Activated CD4-positive, alpha-beta T cell treated with anti-CD3 and anti-CD28 coated beads for 24 hours (primary cell): ENCODE measurements around the gene WDFY4.

Experiments used
- DNase-seq, 2 donors: peaks; one replicate each; pipeline ENCODE4 v3.0.0-alpha.2; 2020; ENCODE audit warnings: low read depth in 2 of 2

The WDFY4 gene

GRCh38 chr10:48792121-48792520 lies 107.4 kb downstream of the WDFY4 start:
- no peak for DNase-seq

DNA sequence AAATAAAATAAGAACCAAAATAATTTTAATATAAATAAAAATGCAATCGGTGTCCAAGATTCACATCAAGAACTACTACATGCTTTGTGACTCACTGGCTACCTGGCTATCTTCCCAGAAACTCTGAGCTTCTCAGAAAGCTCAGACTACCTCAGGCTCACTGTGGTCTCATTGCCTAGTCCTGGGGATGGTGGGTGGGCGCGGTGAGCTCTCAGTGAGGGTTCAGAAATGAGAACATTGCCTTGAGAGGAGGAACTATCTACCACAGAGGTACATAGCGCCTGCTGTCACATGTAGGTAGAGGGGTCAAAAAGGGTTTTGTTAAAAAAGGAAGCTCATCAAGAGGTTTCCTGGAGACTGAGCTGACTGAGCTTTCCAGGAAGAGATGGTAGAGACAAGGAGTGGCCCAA lies 108.0 kb downstream of the WDFY4 start:
- DNase-seq: no peak

DNA sequence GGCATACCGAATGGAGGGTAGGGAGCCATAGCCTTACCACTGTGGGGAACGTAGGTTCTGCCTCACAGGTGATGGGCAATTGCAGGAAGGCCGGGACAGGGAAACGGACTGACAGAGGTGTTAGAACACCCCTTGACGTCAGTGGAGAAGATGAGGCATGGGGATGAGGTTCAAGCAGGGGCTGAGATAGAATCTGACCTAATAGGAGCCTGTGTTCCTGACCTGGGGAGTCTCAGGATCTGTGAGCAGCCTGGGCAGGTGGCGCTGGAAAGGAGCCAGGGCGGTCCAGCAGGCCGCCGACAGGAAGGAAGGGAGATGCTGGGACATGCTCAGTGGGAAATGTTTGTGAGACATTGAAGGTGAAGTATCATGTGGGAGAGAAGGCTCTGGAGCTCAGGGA lies 109.4 kb downstream of the WDFY4 start:
- no peak for DNase-seq

- no peak for DNase-seq
Measured at GRCh38 chr10:48796713-48797245, 112.1 kb downstream of the WDFY4 start.

- DNase-seq: no peak
Measured at GRCh38 chr10:48797830-48798229, 113.2 kb downstream of the WDFY4 start.

- DNase-seq: no peak
Measured at GRCh38 chr10:48798481-48799254, 114.0 kb downstream of the WDFY4 start.

DNA sequence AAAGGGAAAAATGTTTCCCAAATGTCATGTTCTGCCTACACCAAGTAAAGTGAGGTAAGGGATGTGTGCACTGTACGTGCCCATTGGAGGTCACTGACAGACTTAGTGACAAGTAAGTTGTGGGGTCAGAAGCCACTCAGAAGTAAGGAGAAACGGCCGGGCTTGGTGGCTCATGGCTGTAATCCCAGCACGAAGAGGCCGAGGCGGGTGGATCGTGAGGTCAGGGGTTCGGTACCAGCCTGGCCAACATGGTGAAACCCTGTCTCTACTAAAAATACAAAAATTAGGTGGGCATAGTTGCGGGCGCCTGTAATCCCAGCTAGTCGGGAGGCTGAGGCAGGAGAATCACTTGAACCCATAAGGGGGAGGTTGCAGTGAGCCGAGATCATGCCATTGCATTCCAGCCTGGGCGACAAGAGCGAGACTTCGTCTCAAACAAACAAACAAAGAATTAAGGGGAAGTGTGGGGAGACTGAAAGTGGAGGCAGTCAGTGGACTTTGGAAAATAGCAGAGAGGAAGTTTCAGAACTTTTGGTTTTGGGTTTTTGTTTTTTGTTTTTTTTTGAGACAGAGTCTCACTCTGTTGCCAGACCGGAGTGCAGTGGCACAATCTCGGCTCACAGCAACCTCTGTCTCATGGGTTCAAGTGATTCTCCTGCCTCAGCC lies 114.8 kb downstream of the WDFY4 start:
- no peak for DNase-seq

GRCh38 chr10:48800007-48800675 lies 115.5 kb downstream of the WDFY4 start:
- DNase-seq: no peak

- no peak for DNase-seq
Measured at GRCh38 chr10:48801001-48801421, 116.3 kb downstream of the WDFY4 start.

DNA sequence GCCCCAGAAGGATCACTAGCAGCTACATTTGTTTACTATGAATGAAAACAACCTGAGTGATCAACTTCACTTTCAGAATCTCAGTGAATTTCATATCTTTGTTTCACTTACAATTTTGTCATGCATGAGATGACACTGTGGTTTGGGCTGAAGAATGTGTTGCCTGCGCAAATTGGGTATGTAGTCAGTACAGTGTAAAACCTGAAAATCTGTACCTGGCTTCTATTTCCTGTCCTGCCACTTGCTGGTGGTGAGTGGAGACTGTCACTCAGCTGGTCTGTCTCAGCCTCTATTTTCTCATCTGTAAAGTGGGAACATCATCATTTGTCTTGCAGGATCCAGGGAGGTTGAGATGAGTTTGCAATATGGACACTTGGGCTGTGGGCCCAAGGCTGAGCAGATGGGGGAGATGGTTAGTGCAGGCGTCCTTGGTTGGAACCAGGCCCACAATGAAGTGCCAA lies 118.0 kb downstream of the WDFY4 start:
- DNase-seq: no peak

DNA sequence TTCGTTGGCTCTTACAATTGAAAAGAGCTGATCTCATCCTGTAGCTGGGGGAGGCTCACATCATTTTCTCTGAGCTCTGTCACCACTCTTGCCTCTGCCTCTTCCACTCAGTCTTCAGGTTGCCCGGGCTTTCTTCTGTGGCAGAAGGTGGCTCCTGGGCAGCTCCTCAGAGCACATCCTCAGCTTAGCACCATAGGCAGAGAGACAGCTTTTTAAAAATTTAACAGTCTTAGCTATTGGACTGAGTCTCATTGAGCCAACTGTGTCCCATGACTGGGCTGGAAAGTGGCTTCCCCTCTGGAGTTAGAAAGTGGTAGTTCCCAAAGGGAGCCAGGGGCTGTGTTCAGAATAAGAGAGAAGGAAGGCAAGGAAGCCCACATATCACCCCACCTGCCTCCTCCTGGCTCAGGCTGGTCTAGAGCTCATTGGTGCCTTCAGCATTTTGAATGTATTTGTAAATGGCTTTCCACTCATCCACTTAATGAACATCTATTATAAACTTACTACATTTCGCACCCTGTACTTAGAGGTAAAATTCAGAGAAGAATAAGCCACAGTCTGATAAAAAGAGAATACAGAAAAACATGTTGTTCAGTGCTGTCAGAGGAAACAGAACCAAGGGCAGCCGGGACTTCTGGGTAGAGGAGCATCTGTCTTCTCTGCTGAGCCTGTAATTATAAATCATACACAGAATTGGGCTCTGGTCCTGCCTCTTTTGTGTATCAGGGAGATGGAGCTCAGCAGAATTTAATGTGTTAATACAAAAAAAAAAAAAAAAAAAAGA lies 119.3 kb downstream of the WDFY4 start:
- no peak for DNase-seq

GRCh38 chr10:48804740-48805182 lies 120.1 kb downstream of the WDFY4 start:
- DNase-seq: no peak

GRCh38 chr10:48805411-48805810 lies 120.7 kb downstream of the WDFY4 start:
- no peak for DNase-seq

GRCh38 chr10:48805848-48806247 lies 121.2 kb downstream of the WDFY4 start:
- no peak for DNase-seq

GRCh38 chr10:48806342-48806741 lies 121.7 kb downstream of the WDFY4 start:
- no peak for DNase-seq

- no peak for DNase-seq
Measured at GRCh38 chr10:48807791-48808470, 123.3 kb downstream of the WDFY4 start.

GRCh38 chr10:48809261-48809660 lies 124.6 kb downstream of the WDFY4 start:
- DNase-seq: no peak

- no peak for DNase-seq
Measured at GRCh38 chr10:48811461-48811860, 126.8 kb downstream of the WDFY4 start.

- no peak for DNase-seq
Measured at GRCh38 chr10:48811917-48812316, 127.2 kb downstream of the WDFY4 start.

DNA sequence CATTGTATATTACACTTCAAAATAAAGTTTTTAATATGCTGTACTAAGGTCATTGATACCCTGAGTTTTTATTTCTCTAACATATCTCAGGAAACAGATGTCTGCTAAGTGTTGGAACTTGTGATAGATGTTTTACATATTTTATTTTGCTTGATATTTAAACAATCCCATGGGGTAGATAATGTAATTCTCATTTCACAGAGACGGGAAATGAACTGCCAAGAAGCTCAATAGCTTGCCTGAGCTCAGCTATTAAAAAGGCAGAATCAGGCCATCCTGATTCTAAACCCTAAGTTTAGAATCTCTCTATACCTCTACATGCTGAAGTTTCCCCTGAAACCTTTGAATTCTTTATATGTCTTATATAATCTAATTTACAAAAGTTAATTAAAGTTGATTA lies 128.6 kb downstream of the WDFY4 start:
- DNase-seq: no peak

DNA sequence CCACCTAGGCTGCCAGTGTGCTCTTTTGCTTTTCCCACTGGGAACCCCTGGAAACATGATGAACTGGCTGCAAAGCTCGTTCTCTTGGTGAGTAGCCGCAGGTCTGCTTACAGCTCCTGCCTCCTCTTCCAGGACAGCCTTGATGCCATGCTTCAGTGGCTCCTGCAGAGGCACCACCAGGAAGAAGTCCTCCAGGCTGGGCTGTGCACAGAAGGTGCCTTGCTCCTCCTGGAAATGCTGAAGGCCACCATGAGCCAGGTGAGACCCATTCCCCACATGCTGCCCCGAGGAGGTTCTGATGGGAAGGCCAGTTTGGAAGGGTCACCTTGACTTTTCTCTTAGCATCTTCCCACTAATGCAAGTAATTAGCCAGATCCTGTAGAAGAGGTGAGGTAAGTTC lies 129.2 kb downstream of the WDFY4 start:
- no peak for DNase-seq
